B cell (primary cell): Measurements from ENCODE around the gene FBLN5. TPM values are rescaled to one million over a fixed set of nuclear protein-coding genes. Genes with fewer than 3 reads are reported as not detected.

Experiments used
- ATAC-seq: fragments of 200-7000 bp; cut with Tn5 transposase; one replicate; pipeline ENCODE4 v1.10.0; 2021; ENCODE audit warnings: low read depth, mild to moderate bottlenecking, moderate number of reproducible peaks, moderate library complexity
- CTCF ChIA-PET: fragments of 350-600 bp; sonication (Branson Sonifier 250); formaldehyde crosslinking; loops from one replicate; lab custom pipeline; 2021; ENCODE audit warnings: antibody characterized with exemption, inconsistent platforms; lab: Charles Lee
- POLR2A ChIA-PET: fragments of 350-600 bp; sonication (Branson Sonifier 250); formaldehyde crosslinking; loops from one replicate; lab custom pipeline; 2021; ENCODE audit warnings: antibody characterized with exemption; lab: Charles Lee
- DNase-seq: peaks from one replicate; pipeline ENCODE4 v3.0.0; 2013
- H2AFZ ChIP-seq: 2 replicates; pipeline ENCODE4 v1.6.1; 2012; ENCODE audit warnings: mild to moderate bottlenecking, low read depth, low read length; ENCODE audit not compliant: insufficient read depth, poor library complexity, severe bottlenecking
- H3K27ac ChIP-seq, 2 donors: 1 replicate in 1 of 2; 2 replicates in 1 of 2; pipeline ENCODE4 v1.5.1; 2012 to 2013; ENCODE audit warnings: low read length in 2 of 2, mild to moderate bottlenecking in 2 of 2, moderate library complexity in 1 of 2
- H3K27me3 ChIP-seq, 4 experiments: fragments of 200-600 bp in 1 of 4; sonication (generic) in 1 of 4; replicated peaks in 1 of 4; 1 replicate in 2 of 4; 2 replicates in 2 of 4; pipeline versions ENCODE4 v1.6.1 to v1.7.0; 2013 to 2016; ENCODE audit warnings: low read length in 3 of 4, mild to moderate bottlenecking in 2 of 4, mixed read lengths in 1 of 4, moderate library complexity in 1 of 4; ENCODE audit not compliant: insufficient read depth in 4 of 4, control insufficient read depth in 3 of 4; ENCODE audit errors: control extremely low read depth in 1 of 4
- H3K36me3 ChIP-seq, 2 experiments: replicated peaks in 1 of 2; 1 replicate in 1 of 2; 2 replicates in 1 of 2; pipeline versions ENCODE4 v1.6.1 to v1.7.1; 2013; ENCODE audit warnings: low read length in 1 of 2; ENCODE audit not compliant: insufficient read depth in 2 of 2, control insufficient read depth in 1 of 2; ENCODE audit errors: control extremely low read depth in 1 of 2, extremely low read depth in 1 of 2
- H3K4me1 ChIP-seq, 2 donors: fragments of 200-600 bp in 1 of 2; sonication (generic) in 1 of 2; 1 replicate in 1 of 2; 2 replicates in 1 of 2; pipeline versions ENCODE4 v1.5.1 to v1.6.1; 2013 to 2017; ENCODE audit warnings: low read length in 2 of 2; ENCODE audit not compliant: control insufficient read depth in 2 of 2, insufficient read depth in 2 of 2
- H3K4me2 ChIP-seq: replicated peaks from 2 replicates; pipeline ENCODE3; 2012; ENCODE audit warnings: mild to moderate bottlenecking, low read depth, low read length; ENCODE audit not compliant: poor library complexity, severe bottlenecking
- H3K4me3 ChIP-seq, 5 experiments: fragments of 200-600 bp in 1 of 5; sonication (generic) in 1 of 5; 1 replicate in 3 of 5; 2 replicates in 2 of 5; pipeline versions ENCODE4 v1.5.1 to v1.7.0; 2011 to 2016; ENCODE audit warnings: low read length in 4 of 5, mild to moderate bottlenecking in 4 of 5, low read depth in 2 of 5, control low read depth in 1 of 5, moderate library complexity in 1 of 5; ENCODE audit not compliant: insufficient read depth in 1 of 5; ENCODE audit errors: control extremely low read depth in 1 of 5, extremely low read depth in 1 of 5
- H3K79me2 ChIP-seq: fragments of 200-600 bp; sonication (generic); one replicate; pipeline ENCODE4 v1.6.0; 2016; ENCODE audit warnings: low read length; ENCODE audit not compliant: control insufficient read depth, insufficient read depth
- H3K9ac ChIP-seq: fragments of 200-600 bp; sonication (generic); 2 replicates; pipeline ENCODE4 v1.6.1; 2017; ENCODE audit warnings: mild to moderate bottlenecking, low read length, moderate library complexity
- H3K9me3 ChIP-seq, 3 donors: one replicate each; pipeline versions ENCODE4 v1.6.1 to v1.7.1; 2013; ENCODE audit warnings: low read length in 2 of 3; ENCODE audit not compliant: control insufficient read depth in 2 of 3, insufficient read depth in 1 of 3; ENCODE audit errors: control extremely low read depth in 1 of 3
- H4K20me1 ChIP-seq: 2 replicates; pipeline ENCODE4 v1.6.0; 2012; ENCODE audit warnings: mild to moderate bottlenecking, low read length; ENCODE audit not compliant: insufficient read depth, control insufficient read depth, poor library complexity, severe bottlenecking
- H3K27ac Mint-ChIP-seq: one replicate; pipeline ENCODE4 v1.8.0; 2021; ENCODE audit warnings: mixed read lengths
- H3K27me3 Mint-ChIP-seq: one replicate; pipeline ENCODE4 v1.8.0; 2021; ENCODE audit warnings: mixed read lengths
- H3K4me1 Mint-ChIP-seq: one replicate; pipeline ENCODE4 v1.8.0; 2021; ENCODE audit warnings: mixed read lengths
- H3K4me3 Mint-ChIP-seq: one replicate; pipeline ENCODE4 v1.8.0; 2021; ENCODE audit warnings: mixed read lengths
- H3K9me3 Mint-ChIP-seq: one replicate; pipeline ENCODE4 v1.8.0; 2022; ENCODE audit warnings: mixed read lengths; ENCODE audit not compliant: insufficient read depth
- EZH2 ChIP-seq: IDR thresholded peaks from 2 replicates; pipeline ENCODE4 v1.6.1; 2012; ENCODE audit warnings: borderline replicate concordance, low read depth, mild to moderate bottlenecking, moderate library complexity, low read length; ENCODE audit not compliant: insufficient read depth, poor library complexity, severe bottlenecking
- WGBS: methylation state at CpG from one replicate; pipeline ENCODE4 v1.1.5; 2013; ENCODE audit warnings: missing lambda C conversion rate; ENCODE audit not compliant: insufficient coverage; 5-methylcytosine and 5-hydroxymethylcytosine counted together
- intact Hi-C: fragments of 100-400 bp; cut with micrococcal nuclease; formaldehyde crosslinking; loops from one replicate; pipeline ENCODE4 v1.10.0; 2022
- polyA plus RNA-seq: library from polyadenylated mRNA; depleted of rRNA; stranded (reverse); fragments of >200 nt; gene quantifications from 2 replicates; pipeline ENCODE4 v1.2.3, GENCODE V29; 2012
- total RNA-seq, 2 donors: library from RNA; stranded (reverse); fragments of 120-200 nt in 1 of 2; gene quantifications; 1 replicate in 1 of 2; 2 replicates in 1 of 2; pipeline versions ENCODE4 v1.2.3 to v1.2.4, GENCODE V29; 2013 to 2022
- TF ChIP-seq, protein P1 (sequence below): fragments of 200-600 bp; IDR thresholded peaks from one replicate; pipeline ENCODE4 v1.8.0; 2022; ENCODE audit warnings: antibody characterized with exemption, mild to moderate bottlenecking

FBLN5 gene
- total and polyA plus RNA-seq, 2 donors (not counting 1 experiment from before 2014, with no cell fraction given) = 0.31 to 0.37 TPM

DNA sequence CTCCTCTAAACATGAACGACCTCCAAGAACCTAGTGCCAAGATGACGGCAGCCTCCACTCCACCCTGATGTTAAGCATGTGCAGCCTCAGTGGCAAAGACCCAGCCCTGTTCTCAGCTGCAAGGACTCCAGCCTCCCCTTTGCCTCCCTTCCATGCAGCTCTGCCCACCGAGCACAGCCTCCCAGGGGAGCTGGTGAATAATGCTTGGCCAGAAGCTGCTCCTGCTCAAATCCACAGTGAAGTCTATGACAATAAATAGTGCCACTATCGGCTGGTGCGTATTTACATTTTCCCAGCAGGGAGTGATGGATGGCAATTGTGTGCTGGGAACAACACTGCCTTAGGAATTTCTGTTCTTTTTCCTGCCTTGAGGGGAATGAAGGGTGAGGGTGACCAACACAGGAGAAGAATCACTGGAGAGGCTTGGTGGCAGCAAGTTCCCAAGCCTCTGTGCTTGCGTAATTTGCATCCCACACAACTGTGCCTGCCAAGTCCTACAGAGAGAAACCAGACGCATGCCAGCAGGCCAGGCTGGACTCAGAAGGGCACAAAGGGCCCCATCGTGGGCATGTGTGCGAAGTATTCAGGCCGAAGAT is 50.3 kb downstream of the FBLN5 start:
- WGBS = 96% methylated on average over 6 of the region's 10 CpGs
- H4K20me1 ChIP-seq = no peaks in the 10 kb centered on the region
- intact Hi-C loops = no loop called here
- Mint-ChIP-seq H3K27me3 (peaks cover 21% of the 10 kb centered on the region), H3K9me3 (no peaks in the 10 kb centered on the region), H3K4me1 (no peaks in the 10 kb centered on the region), H3K4me3 (no peak overlapping the region), H3K27ac (no peak overlapping the region)
- ATAC-seq = no peak
- H3K36me3 ChIP-seq = no peaks in the 10 kb centered on the region
- H3K27ac ChIP-seq = no peak overlapping the region
- peaks cover 0 to 5% (median 0%) of the 10 kb centered on the region in 4 experiments for H3K27me3 ChIP-seq
- ChIA-PET POLR2A (no interaction called here), CTCF (interaction anchor here (0.5 to 1.9 kb wide), 2 partner anchors 14 to 248 kb away, joined by 3 to 7 read pairs; no protein-coding TSS in a partner anchor)
- no peak overlapping the region for H3K4me2 ChIP-seq
- no peak overlapping the region for H2AFZ ChIP-seq
- no peak for DNase-seq
- no peaks in the 10 kb centered on the region for H3K9me3 ChIP-seq
- no peaks in the 10 kb centered on the region for H3K79me2 ChIP-seq
- H3K4me3 ChIP-seq = no peak overlapping the region
- TF ChIP-seq, protein P1, sequence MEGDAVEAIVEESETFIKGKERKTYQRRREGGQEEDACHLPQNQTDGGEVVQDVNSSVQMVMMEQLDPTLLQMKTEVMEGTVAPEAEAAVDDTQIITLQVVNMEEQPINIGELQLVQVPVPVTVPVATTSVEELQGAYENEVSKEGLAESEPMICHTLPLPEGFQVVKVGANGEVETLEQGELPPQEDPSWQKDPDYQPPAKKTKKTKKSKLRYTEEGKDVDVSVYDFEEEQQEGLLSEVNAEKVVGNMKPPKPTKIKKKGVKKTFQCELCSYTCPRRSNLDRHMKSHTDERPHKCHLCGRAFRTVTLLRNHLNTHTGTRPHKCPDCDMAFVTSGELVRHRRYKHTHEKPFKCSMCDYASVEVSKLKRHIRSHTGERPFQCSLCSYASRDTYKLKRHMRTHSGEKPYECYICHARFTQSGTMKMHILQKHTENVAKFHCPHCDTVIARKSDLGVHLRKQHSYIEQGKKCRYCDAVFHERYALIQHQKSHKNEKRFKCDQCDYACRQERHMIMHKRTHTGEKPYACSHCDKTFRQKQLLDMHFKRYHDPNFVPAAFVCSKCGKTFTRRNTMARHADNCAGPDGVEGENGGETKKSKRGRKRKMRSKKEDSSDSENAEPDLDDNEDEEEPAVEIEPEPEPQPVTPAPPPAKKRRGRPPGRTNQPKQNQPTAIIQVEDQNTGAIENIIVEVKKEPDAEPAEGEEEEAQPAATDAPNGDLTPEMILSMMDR = no peak
- TF ChIP-seq EZH2 = no peak
- no peak overlapping the region for H3K9ac ChIP-seq
- H3K4me1 ChIP-seq = no peaks in the 10 kb centered on the region

DNA sequence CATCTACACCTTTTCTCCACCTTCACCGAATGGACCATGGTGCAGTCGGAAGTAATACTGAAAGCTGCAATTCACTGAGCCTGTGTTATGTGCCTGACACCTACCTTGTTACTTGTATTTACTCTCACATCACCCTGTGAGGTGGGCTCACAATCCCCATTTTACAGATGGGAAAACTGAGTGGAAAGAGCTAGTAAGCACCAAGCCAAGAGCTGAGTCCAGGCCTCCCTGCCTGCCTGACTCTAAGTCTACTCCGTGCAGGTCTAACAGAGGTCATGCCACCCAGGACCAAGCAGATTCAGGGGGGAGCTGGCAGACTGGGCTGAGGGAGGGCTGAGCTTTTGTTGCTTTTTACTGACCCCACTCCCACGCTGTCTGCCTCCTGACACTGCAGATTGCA is 51.1 kb downstream of the FBLN5 start:
- Histone ChIP-seq H3K9me3 (no peaks in the 10 kb centered on the region), H4K20me1 (no peaks in the 10 kb centered on the region), H3K27me3 (peaks cover 0 to 5% (median 0%) of the 10 kb centered on the region in 4 experiments), H3K4me1 (no peaks in the 10 kb centered on the region), H3K79me2 (no peaks in the 10 kb centered on the region), H3K36me3 (no peaks in the 10 kb centered on the region), H3K4me2 (no peak overlapping the region), H3K27ac (no peak overlapping the region), H2AFZ (no peak overlapping the region), H3K4me3 (no peak overlapping the region), H3K9ac (no peak overlapping the region)
- CTCF ChIA-PET = interaction anchor here (1.9 kb wide), 1 partner anchor 247 kb away, joined by 7 read pairs; no protein-coding TSS in a partner anchor
- POLR2A ChIA-PET = no interaction called here
- H3K27me3 Mint-ChIP-seq = peaks cover 14% of the 10 kb centered on the region
- TF ChIP-seq, protein P1 = no peak
- TF ChIP-seq EZH2 = no peak
- H3K27ac Mint-ChIP-seq = no peak overlapping the region
- no peaks in the 10 kb centered on the region for H3K4me1 Mint-ChIP-seq
- DNase-seq = no peak
- no peak overlapping the region for H3K4me3 Mint-ChIP-seq
- ATAC-seq = no peak
- intact Hi-C loops = no loop called here
- no peaks in the 10 kb centered on the region for H3K9me3 Mint-ChIP-seq
- 95% methylated on average over 3 of the region's 4 CpGs for WGBS
